Activated B cell treated with CpG ODN at 0.5 μM for 24 hours (primary cell): ENCODE results near the gene DBN1. TPM values are rescaled to one million over a fixed set of nuclear protein-coding genes. Genes with fewer than 3 reads are reported as not detected.
A peak's percentile ranks its signal among the peaks of the same experiment; 100 is the strongest.

Source experiments
- ATAC-seq: fragments of 200-7000 bp; cut with Tn5 transposase; one replicate; pipeline ENCODE4 v1.10.0; 2021; ENCODE audit warnings: low read depth, mild to moderate bottlenecking, moderate library complexity
- CTCF ChIA-PET: fragments of 350-600 bp; sonication (Branson Sonifier 250); formaldehyde crosslinking; loops from one replicate; lab custom pipeline; 2021; ENCODE audit warnings: antibody characterized with exemption; lab: Charles Lee
- POLR2A ChIA-PET: fragments of 350-600 bp; sonication (Branson Sonifier 250); formaldehyde crosslinking; loops from one replicate; lab custom pipeline; 2021; ENCODE audit warnings: antibody characterized with exemption; lab: Charles Lee
- DNase-seq: peaks from one replicate; pipeline ENCODE4 v3.0.0; 2022
- H3K27ac Mint-ChIP-seq: one replicate; pipeline ENCODE4 v1.8.0; 2020; ENCODE audit warnings: mixed read lengths
- H3K27me3 Mint-ChIP-seq: one replicate; pipeline ENCODE4 v1.8.0; 2021; ENCODE audit warnings: mixed read lengths
- H3K36me3 Mint-ChIP-seq: one replicate; pipeline ENCODE4 v1.8.0; 2021; ENCODE audit warnings: low read depth, mixed read lengths
- H3K4me1 Mint-ChIP-seq: one replicate; pipeline ENCODE4 v1.8.0; 2021; ENCODE audit warnings: mixed read lengths
- H3K4me3 Mint-ChIP-seq: one replicate; pipeline ENCODE4 v1.8.0; 2020; ENCODE audit warnings: mild to moderate bottlenecking, mixed read lengths
- H3K9me3 Mint-ChIP-seq: one replicate; pipeline ENCODE4 v1.8.0; 2020; ENCODE audit warnings: mixed read lengths
- intact Hi-C: fragments of 100-400 bp; cut with micrococcal nuclease; formaldehyde crosslinking; loops from one replicate; pipeline ENCODE4 v1.15.1; 2024
- total RNA-seq: library from RNA; stranded (reverse); gene quantifications from 2 replicates; pipeline ENCODE4 v1.2.3, GENCODE V29; 2022
- TF ChIP-seq, protein P1 (sequence below): fragments of 200-600 bp; IDR thresholded peaks from one replicate; pipeline ENCODE4 v1.8.0; 2022; ENCODE audit warnings: antibody characterized with exemption, mild to moderate bottlenecking

DBN1 gene
- total RNA-seq, 1 donor from 2014 or later = 3.9 TPM

DNA sequence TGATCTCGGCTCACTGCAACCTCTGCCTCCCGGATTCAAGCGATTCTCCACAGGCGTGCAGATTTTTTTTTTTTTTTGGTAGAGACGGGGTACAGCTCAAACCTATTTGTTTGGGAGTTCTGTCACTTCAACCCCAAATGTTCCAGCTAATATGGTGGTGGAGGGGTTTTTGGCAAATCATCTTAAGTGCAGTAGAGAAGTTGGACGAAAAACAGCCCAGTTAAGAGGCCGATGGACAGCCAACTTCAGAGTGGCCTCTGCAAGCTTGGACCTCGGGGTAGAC lies 27.6 kb downstream of the DBN1 start:
- ChIA-PET POLR2A (interaction anchor here (1.5 to 11.5 kb wide), 4 partner anchors 9 to 53 kb away, joined by 5 to 296 read pairs (median 42); partner anchors contain the start of gene GRK6), CTCF (interaction anchor here (1.0 to 13.5 kb wide), 5 partner anchors 15 to 136 kb away, joined by 3 to 293 read pairs (median 7); partner anchors contain the start of gene PFN3)
- DNase-seq (no peak), ATAC-seq (no peak)
- peak overlapping the region; percentile 75 for H3K4me3 Mint-ChIP-seq
- no peaks in the 10 kb centered on the region for H3K27me3 Mint-ChIP-seq
- intact Hi-C loops = loop anchor here (1.0 to 2.0 kb wide), 3 partner anchors 15 to 41 kb away; partner anchors contain the start of gene GRK6
- peaks cover 20% of the 10 kb centered on the region for H3K36me3 Mint-ChIP-seq
- no peaks in the 10 kb centered on the region for H3K9me3 Mint-ChIP-seq
- H3K27ac Mint-ChIP-seq = peak overlapping the region; percentile 86
- TF ChIP-seq, protein P1, sequence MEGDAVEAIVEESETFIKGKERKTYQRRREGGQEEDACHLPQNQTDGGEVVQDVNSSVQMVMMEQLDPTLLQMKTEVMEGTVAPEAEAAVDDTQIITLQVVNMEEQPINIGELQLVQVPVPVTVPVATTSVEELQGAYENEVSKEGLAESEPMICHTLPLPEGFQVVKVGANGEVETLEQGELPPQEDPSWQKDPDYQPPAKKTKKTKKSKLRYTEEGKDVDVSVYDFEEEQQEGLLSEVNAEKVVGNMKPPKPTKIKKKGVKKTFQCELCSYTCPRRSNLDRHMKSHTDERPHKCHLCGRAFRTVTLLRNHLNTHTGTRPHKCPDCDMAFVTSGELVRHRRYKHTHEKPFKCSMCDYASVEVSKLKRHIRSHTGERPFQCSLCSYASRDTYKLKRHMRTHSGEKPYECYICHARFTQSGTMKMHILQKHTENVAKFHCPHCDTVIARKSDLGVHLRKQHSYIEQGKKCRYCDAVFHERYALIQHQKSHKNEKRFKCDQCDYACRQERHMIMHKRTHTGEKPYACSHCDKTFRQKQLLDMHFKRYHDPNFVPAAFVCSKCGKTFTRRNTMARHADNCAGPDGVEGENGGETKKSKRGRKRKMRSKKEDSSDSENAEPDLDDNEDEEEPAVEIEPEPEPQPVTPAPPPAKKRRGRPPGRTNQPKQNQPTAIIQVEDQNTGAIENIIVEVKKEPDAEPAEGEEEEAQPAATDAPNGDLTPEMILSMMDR = no peak
- peaks cover 41% of the 10 kb centered on the region for H3K4me1 Mint-ChIP-seq

DNA sequence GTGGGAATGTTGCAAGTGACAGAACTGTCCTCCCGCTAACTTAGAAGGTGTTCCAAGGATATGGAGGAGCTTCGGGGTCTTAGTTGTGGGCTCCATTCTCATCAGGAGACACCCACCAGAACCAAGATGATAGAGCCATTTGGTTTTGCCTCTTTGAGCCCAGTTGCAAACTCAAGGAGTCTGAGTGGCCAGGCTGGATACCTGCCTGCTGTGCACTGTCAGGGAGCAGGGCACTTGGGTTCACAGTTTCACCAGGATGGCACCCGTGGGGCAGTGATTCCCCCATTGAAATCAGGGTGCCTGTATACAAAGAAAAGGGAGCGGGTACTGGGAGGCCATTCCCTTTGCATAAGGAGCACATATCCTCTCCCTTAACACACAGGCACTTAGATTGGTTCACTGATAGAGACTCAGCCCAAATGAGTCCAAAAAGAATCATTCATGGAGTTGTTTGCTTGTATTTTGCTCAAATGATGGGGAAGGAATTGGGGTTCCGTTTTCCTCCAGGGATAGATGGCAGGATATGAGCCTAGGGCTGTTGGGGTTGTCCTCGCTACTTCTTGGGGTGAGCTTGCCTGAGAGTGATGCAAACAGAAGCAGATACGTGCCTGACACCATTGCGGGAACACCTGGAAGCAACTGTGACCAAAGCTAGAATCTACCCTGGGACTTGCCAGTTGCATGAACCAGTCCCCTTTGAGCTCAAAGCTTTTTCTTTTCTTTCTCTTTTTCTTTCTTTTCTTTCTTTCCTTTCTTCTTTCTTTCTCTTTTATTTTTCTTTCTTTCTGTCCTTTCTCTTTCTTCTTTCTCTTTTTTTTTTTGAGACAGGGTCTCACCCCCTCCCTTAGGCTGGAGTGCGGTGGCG lies 28.1 kb downstream of the DBN1 start:
- Mint-ChIP-seq H3K36me3 (peaks cover 24% of the 10 kb centered on the region), H3K4me3 (peak overlapping the region; percentile 75), H3K4me1 (peaks cover 41% of the 10 kb centered on the region), H3K9me3 (no peaks in the 10 kb centered on the region), H3K27me3 (no peaks in the 10 kb centered on the region), H3K27ac (peak overlapping the region; percentile 86)
- ChIA-PET POLR2A (interaction anchor here (0.7 to 11.5 kb wide), 6 partner anchors 9 to 52 kb away, joined by 3 to 296 read pairs (median 12); partner anchors contain the start of gene GRK6), CTCF (interaction anchor here (0.6 to 13.5 kb wide), 8 partner anchors 9 to 135 kb away, joined by 3 to 293 read pairs (median 4); partner anchors contain the start of gene PFN3)
- TF ChIP-seq, protein P1 = no peak
- DNase-seq (no peak), ATAC-seq (no peak)
- intact Hi-C loops = no loop called here

DNA sequence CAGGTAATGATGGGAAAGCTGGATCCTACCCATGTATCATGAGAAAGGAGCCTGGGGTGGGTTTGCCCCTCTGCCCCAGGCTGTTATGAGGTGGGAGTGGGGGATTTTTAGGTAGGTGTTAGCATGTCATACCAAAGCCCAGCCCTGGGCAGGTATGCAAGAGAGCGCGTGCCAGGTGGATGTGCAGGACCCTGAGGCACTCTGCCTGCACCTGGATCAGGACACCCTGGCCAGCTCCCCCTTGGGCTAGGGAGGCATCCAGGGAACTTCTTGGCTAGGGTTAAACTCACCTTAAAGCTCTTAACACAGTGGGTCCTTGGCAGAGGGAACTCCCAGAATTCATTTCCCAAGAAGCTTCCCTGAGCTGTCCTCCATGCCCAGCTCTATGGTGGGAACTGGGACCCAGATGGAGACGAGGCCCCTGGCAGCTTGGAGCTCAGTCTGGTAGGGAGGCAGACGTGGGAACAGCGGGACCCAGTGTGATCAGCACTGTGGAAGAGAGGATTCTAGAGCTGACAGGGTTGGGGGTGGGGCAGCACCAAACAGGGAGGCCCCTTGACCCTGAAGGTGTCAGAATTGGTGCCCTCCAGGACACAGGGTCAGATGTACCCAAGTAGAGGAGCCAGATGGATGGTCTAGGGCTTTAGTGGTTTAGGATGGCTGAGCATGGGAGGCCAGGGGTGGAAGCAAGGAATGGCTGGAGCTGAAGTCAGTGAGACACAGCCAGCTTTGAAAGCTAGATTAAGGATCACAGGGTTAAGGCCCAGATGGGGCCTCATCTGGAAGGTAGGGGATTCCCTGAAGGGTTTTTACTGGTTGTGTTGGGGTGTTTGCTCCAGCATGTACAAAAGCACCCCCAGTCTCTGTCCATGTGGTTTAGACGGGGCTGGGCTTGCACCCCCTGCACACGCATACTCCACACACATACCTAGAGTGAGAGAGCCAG lies 29.1 kb downstream of the DBN1 start:
- no peaks in the 10 kb centered on the region for H3K9me3 Mint-ChIP-seq
- peaks cover 32% of the 10 kb centered on the region for H3K36me3 Mint-ChIP-seq
- intact Hi-C loops = no loop called here
- peaks cover 44% of the 10 kb centered on the region for H3K4me1 Mint-ChIP-seq
- ATAC-seq = no peak
- no peak for DNase-seq
- peak overlapping the region; percentile 75 for H3K4me3 Mint-ChIP-seq
- ChIA-PET POLR2A (interaction anchor here (0.7 to 11.5 kb wide), 5 partner anchors 8 to 41 kb away, joined by 3 to 296 read pairs (median 5); partner anchors contain the start of gene GRK6), CTCF (interaction anchor here (0.8 to 13.5 kb wide), 4 partner anchors 10 to 74 kb away, joined by 3 to 293 read pairs (median 16); partner anchors contain the start of gene PFN3)
- H3K27ac Mint-ChIP-seq = peak overlapping the region; percentile 86
- no peaks in the 10 kb centered on the region for H3K27me3 Mint-ChIP-seq
- TF ChIP-seq, protein P1 = no peak

DNA sequence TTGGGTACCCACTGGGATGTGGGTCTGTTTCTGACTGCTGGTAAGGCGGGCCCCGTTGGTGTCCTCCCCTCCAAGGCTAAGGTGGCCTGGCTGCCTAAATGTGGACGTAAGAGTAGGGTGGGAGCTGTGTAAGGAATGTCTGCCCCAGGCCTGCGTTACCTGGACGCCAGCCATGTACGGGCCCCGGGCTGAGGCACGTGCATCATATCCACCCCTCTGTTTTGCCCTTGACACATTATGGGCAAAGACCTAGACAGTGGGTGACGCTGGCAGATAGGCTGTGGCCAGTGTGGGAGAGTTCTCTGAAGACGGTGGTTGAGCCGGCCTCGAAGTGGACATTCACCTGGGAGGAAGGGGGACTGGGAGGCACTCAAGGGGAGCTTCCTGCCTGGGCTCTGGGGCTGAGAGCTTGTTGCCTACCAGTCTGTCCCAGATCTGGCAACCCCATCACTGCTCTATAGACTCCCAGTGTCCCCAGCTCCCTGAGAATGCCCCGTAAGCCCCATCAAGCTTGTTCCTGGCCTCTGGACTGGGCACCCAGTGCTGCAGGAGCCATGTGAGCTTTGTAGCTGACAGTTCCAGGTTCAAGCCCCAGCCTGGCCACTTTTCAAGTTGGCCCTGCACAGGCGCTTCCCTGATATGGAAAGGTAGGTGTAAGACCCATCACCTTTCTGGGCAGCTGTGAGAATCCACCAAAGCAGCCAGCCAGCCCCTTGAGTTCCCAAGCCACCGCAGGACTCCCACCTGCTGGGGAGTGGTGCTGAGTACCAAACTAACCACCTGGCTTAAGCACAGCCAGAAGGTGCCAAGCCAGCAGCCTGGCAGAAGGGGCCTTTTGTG lies 30.1 kb downstream of the DBN1 start:
- Mint-ChIP-seq H3K36me3 (peaks cover 39% of the 10 kb centered on the region), H3K27me3 (no peaks in the 10 kb centered on the region), H3K4me1 (peaks cover 38% of the 10 kb centered on the region), H3K9me3 (no peaks in the 10 kb centered on the region), H3K27ac (peak overlapping the region; percentile 86), H3K4me3 (no peak overlapping the region)
- TF ChIP-seq, protein P1 = no peak
- no peak for ATAC-seq
- intact Hi-C loops = no loop called here
- ChIA-PET CTCF (interaction anchor here (0.8 to 13.5 kb wide), 3 partner anchors 12 to 40 kb away, joined by 3 to 293 read pairs (median 29); partner anchors contain the start of gene PFN3), POLR2A (interaction anchor here (1.4 to 11.5 kb wide), 3 partner anchors 9 to 40 kb away, joined by 3 to 296 read pairs (median 66); partner anchors contain the start of gene GRK6)
- no peak for DNase-seq
